Measurements from ENCODE around the gene KLC3. TPM values are rescaled to one million over a fixed set of nuclear protein-coding genes. Genes with fewer than 3 reads are reported as not detected.

Gene KLC3
- total and polyA plus RNA-seq, 8 donors: 1.7 to 6.4 (median 2.4) TPM

DNA sequence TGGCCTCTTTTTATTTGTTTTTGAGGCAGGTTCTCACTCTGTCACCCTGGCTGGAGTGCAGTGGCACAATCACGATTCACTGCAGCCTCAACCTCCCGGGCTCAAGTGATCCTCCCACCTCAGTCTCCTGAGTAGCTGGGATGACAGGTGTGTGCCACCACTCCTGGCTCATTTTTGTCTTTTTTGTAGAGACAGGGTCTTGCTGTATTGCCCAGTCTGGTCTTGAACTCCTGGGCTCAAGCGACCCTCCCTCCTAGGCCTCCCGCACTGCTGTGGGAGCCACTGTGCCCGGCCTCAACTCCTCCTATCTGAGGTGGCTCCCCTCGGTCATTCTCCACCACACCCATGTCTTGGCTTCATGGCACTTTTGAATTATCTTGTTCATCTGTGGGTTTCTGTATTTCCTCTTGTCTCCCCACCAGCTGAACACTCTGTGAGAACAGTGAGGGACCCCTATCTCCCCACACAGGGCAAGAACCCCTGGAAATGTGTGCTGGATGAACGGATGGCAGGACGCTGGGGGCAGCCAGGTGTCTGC, 25.8 kb upstream of the KLC3 start:
- ATAC-seq (no peak), FAIRE-seq (no peak), DNase-seq (no peak)
- Histone ChIP-seq H3K4me3 (no peak overlapping the region), H3K36me3 (no peaks in the 10 kb centered on the region), H3K27ac (no peak overlapping the region), H3K27me3 (no peaks in the 10 kb centered on the region), H3K4me1 (no peaks in the 10 kb centered on the region), H3K9me3 (no peaks in the 10 kb centered on the region)
- intact Hi-C loops (cut with DNase I): no loop called here
- TF ChIP-seq, protein P1, sequence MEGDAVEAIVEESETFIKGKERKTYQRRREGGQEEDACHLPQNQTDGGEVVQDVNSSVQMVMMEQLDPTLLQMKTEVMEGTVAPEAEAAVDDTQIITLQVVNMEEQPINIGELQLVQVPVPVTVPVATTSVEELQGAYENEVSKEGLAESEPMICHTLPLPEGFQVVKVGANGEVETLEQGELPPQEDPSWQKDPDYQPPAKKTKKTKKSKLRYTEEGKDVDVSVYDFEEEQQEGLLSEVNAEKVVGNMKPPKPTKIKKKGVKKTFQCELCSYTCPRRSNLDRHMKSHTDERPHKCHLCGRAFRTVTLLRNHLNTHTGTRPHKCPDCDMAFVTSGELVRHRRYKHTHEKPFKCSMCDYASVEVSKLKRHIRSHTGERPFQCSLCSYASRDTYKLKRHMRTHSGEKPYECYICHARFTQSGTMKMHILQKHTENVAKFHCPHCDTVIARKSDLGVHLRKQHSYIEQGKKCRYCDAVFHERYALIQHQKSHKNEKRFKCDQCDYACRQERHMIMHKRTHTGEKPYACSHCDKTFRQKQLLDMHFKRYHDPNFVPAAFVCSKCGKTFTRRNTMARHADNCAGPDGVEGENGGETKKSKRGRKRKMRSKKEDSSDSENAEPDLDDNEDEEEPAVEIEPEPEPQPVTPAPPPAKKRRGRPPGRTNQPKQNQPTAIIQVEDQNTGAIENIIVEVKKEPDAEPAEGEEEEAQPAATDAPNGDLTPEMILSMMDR (IDR thresholded peaks at IDR 0.05): no peak
- 56 to 66% methylated on average over 8 of the region's 8 CpGs for WGBS, 2 donors

DNA sequence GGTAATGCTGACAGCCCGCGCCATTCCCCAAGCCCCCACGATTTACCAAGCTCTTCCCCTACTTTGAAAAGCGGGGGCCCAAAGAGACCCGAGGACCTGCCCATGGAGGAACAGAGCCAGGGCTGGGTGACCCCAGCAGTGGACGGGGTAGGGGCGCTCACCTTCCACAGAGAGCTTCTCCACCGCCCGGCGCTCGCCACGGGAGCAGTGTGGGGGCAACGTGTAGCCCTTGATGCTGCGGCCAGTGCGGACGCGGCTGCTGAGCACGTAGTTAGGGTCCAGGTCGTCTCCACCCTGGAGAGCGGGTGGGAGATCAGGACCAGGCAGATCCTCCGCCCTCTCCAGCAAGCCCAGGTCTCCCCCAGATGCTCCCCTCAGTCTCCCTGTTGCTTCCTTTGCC, 25.2 kb upstream of the KLC3 start:
- Histone ChIP-seq H3K4me3 (no peak overlapping the region), H3K4me1 (no peaks in the 10 kb centered on the region), H3K36me3 (no peaks in the 10 kb centered on the region), H3K9me3 (no peaks in the 10 kb centered on the region), H3K27ac (no peak overlapping the region), H3K27me3 (no peaks in the 10 kb centered on the region)
- ATAC-seq: no peak
- intact Hi-C loops (cut with DNase I): no loop called here
- FAIRE-seq: no peak
- no peak for DNase-seq
- WGBS, 2 donors: 43 to 56% methylated on average over 21 of the region's 21 CpGs
- TF ChIP-seq, protein P1 (IDR thresholded peaks at IDR 0.05): no peak

GRCh38 chr19:45320997-45321775, 19.4 kb upstream of the KLC3 start:
- ATAC-seq (no peak), DNase-seq (no peak), FAIRE-seq (no peak)
- intact Hi-C loops (cut with DNase I): no loop called here
- H3K36me3 ChIP-seq: no peaks in the 10 kb centered on the region
- H3K4me1 ChIP-seq: no peaks in the 10 kb centered on the region
- no peak overlapping the region for H3K27ac ChIP-seq
- no peak overlapping the region for H3K4me3 ChIP-seq
- H3K27me3 ChIP-seq: no peaks in the 10 kb centered on the region
- H3K9me3 ChIP-seq: no peaks in the 10 kb centered on the region
- TF ChIP-seq, protein P1 (IDR thresholded peaks at IDR 0.05): no peak
- WGBS, 2 donors: 83 to 89% methylated on average over 12 of the region's 12 CpGs

GRCh38 chr19:45321848-45322247, 18.7 kb upstream of the KLC3 start:
- no peak overlapping the region for H3K4me3 ChIP-seq
- 31 to 42% methylated on average over 7 of the region's 7 CpGs for WGBS, 2 donors
- DNase-seq (no peak), FAIRE-seq (no peak), ATAC-seq (no peak)
- no peaks in the 10 kb centered on the region for H3K27me3 ChIP-seq
- no peak overlapping the region for H3K27ac ChIP-seq
- TF ChIP-seq, protein P1 (IDR thresholded peaks at IDR 0.05): no peak
- H3K36me3 ChIP-seq: no peaks in the 10 kb centered on the region
- H3K4me1 ChIP-seq: no peaks in the 10 kb centered on the region
- intact Hi-C loops (cut with DNase I): no loop called here
- no peaks in the 10 kb centered on the region for H3K9me3 ChIP-seq

DNA sequence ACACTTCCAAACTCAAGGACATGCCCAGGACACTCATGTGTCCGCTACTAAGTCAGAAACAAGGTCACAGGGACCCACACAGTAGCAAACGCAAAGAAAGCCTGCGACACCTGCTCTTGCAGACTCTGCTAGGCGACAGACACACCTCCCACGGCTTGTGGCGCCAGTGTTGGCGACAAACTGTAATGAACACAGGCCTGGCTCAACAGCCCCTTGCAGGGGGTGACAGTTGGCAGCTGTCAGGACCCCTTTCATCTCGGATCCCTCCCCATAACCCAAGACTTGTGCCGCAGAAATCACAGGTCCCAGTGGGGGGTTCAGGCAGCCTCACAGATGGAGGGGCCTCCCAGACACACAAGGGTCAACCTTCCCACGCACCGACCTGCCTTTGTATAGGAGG, 18.2 kb upstream of the KLC3 start:
- no peak overlapping the region for H3K4me3 ChIP-seq
- TF ChIP-seq, protein P1 (IDR thresholded peaks at IDR 0.05): no peak
- peak in 1 of 4 donors; percentile 15 for ATAC-seq
- no peak for DNase-seq
- no peaks in the 10 kb centered on the region for H3K9me3 ChIP-seq
- no peaks in the 10 kb centered on the region for H3K36me3 ChIP-seq
- no peak overlapping the region for H3K27ac ChIP-seq
- no peak for FAIRE-seq
- intact Hi-C loops (cut with DNase I): no loop called here
- no peaks in the 10 kb centered on the region for H3K4me1 ChIP-seq
- H3K27me3 ChIP-seq: no peaks in the 10 kb centered on the region
- 55 to 58% methylated on average over 11 of the region's 11 CpGs for WGBS, 2 donors
